ENCODE data around the gene CTNNBL1.
A peak's percentile ranks its signal among the peaks of the same experiment; 100 is the strongest.

Gene CTNNBL1

GRCh38 chr20:37880726-37881591 lies 187.1 kb downstream of the CTNNBL1 start:
- DNase-seq: peak in 1 of 4 experiments; percentile 11

GRCh38 chr20:37881601-37882343 lies 187.9 kb downstream of the CTNNBL1 start:
- DNase-seq: no peak

GRCh38 chr20:37882961-37883712 lies 189.3 kb downstream of the CTNNBL1 start:
- DNase-seq: no peak

- no peak for DNase-seq
Observed at GRCh38 chr20:37885042-37885441, 191.2 kb downstream of the CTNNBL1 start.

- no peak for DNase-seq
Observed at GRCh38 chr20:37885593-37886503, 192.0 kb downstream of the CTNNBL1 start.

- DNase-seq: peak in 3 of 4 experiments; percentile 12 to 23 (median 14)
Observed at GRCh38 chr20:37886851-37887297, 193.0 kb downstream of the CTNNBL1 start.

GRCh38 chr20:37888641-37889040 lies 194.8 kb downstream of the CTNNBL1 start:
- no peak for DNase-seq

- DNase-seq: no peak
Observed at GRCh38 chr20:37890108-37890507, 196.3 kb downstream of the CTNNBL1 start.

GRCh38 chr20:37890643-37891042 lies 196.8 kb downstream of the CTNNBL1 start:
- no peak for DNase-seq

GRCh38 chr20:37892001-37892400 lies 198.2 kb downstream of the CTNNBL1 start:
- DNase-seq: peak in 1 of 4 experiments; percentile 8

- DNase-seq: no peak
Observed at GRCh38 chr20:37893566-37894241, 199.9 kb downstream of the CTNNBL1 start.

GRCh38 chr20:37894454-37894853 lies 200.6 kb downstream of the CTNNBL1 start:
- no peak for DNase-seq

GRCh38 chr20:37895166-37895565 lies 201.3 kb downstream of the CTNNBL1 start:
- DNase-seq: no peak

GRCh38 chr20:37896932-37897548 lies 203.2 kb downstream of the CTNNBL1 start:
- no peak for DNase-seq

GRCh38 chr20:37898233-37899104 lies 204.6 kb downstream of the CTNNBL1 start:
- DNase-seq: no peak

GRCh38 chr20:37899105-37900045 lies 205.5 kb downstream of the CTNNBL1 start:
- DNase-seq: no peak

- no peak for DNase-seq
Observed at GRCh38 chr20:37901240-37901639, 207.4 kb downstream of the CTNNBL1 start.
